ENCODE measurements around the gene FRMD1. TPM values are rescaled to one million over a fixed set of nuclear protein-coding genes. Genes with fewer than 3 reads are reported as not detected.

FRMD1 gene
- total RNA-seq, 1 experiment from 2014 or later, result not detected

- H3K27ac ChIP-seq (ENCODE audit: low read length), result no peak overlapping the region
- intact Hi-C loops (cut with micrococcal nuclease), result no loop called here
- no peak overlapping the region for H2AFZ ChIP-seq (ENCODE audit: low read length)
- ATAC-seq (no peak), DNase-seq (no peak)
- no peaks in the 10 kb centered on the region for H3K79me2 ChIP-seq (ENCODE audit: low read length)
- H3K27me3 ChIP-seq (ENCODE audit: low read length), result peaks cover 18% of the 10 kb centered on the region; the same call in 1 of the 2 replicates
- no peak overlapping the region for H3K9ac ChIP-seq (ENCODE audit: low read length)
- H3K4me2 ChIP-seq (ENCODE audit: low read length), result no peak overlapping the region
- no peaks in the 10 kb centered on the region for H3K9me3 ChIP-seq (ENCODE audit: low read length)
- H3F3A ChIP-seq (ENCODE audit: low read length, unreplicated experiment), result no peaks in the 10 kb centered on the region
- no peaks in the 10 kb centered on the region for H3K4me1 ChIP-seq (ENCODE audit: insufficient read depth, low read length)
- ChIA-PET POLR2A (ENCODE audit: unreplicated experiment) (no interaction called here), CTCF (no interaction called here)
- no peaks in the 10 kb centered on the region for H3K9me2 ChIP-seq (replicated peaks; ENCODE audit: low read length)
- H3K36me3 ChIP-seq (ENCODE audit: low read depth, low read length), result no peaks in the 10 kb centered on the region
- BruUV-seq (replicated peaks), result no TSS peak
- TF ChIP-seq EZH2 (IDR thresholded peaks at IDR 0.05; ENCODE audit: low read length, unreplicated experiment), result no peak
- H4K20me1 ChIP-seq (ENCODE audit: low read length), result no peaks in the 10 kb centered on the region
- no peak overlapping the region for H3K4me3 ChIP-seq (ENCODE audit: low read length)
Measured at GRCh38 chr6:168014428-168014827, 64.6 kb downstream of the FRMD1 start.

GRCh38 chr6:168013250-168013915 lies 65.6 kb downstream of the FRMD1 start:
- Histone ChIP-seq H3K9me3 (ENCODE audit: low read length) (no peaks in the 10 kb centered on the region), H3K79me2 (ENCODE audit: low read length) (no peaks in the 10 kb centered on the region), H3K27ac (ENCODE audit: low read length) (no peak overlapping the region), H2AFZ (ENCODE audit: low read length) (no peak overlapping the region), H3K36me3 (ENCODE audit: low read depth, low read length) (no peaks in the 10 kb centered on the region), H3K27me3 (ENCODE audit: low read length) (peaks cover 18% of the 10 kb centered on the region; the same call in 1 of the 2 replicates), H3K4me2 (ENCODE audit: low read length) (no peak overlapping the region), H3K4me1 (ENCODE audit: insufficient read depth, low read length) (0 out of 2 replicates have a peak, but pooled peaks cover under 1% of the 10 kb centered on the region), H3F3A (ENCODE audit: low read length, unreplicated experiment) (no peaks in the 10 kb centered on the region), H3K9me2 (replicated peaks; ENCODE audit: low read length) (no peaks in the 10 kb centered on the region), H4K20me1 (ENCODE audit: low read length) (no peaks in the 10 kb centered on the region), H3K4me3 (ENCODE audit: low read length) (no peak overlapping the region), H3K9ac (ENCODE audit: low read length) (no peak overlapping the region)
- DNase-seq (no peak), ATAC-seq (no peak)
- no TSS peak for BruUV-seq (replicated peaks)
- CTCF ChIA-PET, result no interaction called here
- POLR2A ChIA-PET (ENCODE audit: unreplicated experiment), result no interaction called here
- no peak for TF ChIP-seq EZH2 (IDR thresholded peaks at IDR 0.05; ENCODE audit: low read length, unreplicated experiment)
- intact Hi-C loops (cut with micrococcal nuclease), result no loop called here

- Histone ChIP-seq H3K27me3 (ENCODE audit: low read length) (peaks cover 13% of the 10 kb centered on the region; the same call in 1 of the 2 replicates), H3K9me2 (replicated peaks; ENCODE audit: low read length) (no peaks in the 10 kb centered on the region), H3K4me3 (ENCODE audit: low read length) (no peak overlapping the region), H3K4me1 (ENCODE audit: insufficient read depth, low read length) (0 out of 2 replicates have a peak, but pooled peaks cover 6% of the 10 kb centered on the region), H3F3A (ENCODE audit: low read length, unreplicated experiment) (no peaks in the 10 kb centered on the region), H3K27ac (ENCODE audit: low read length) (no peak overlapping the region), H3K4me2 (ENCODE audit: low read length) (no peak overlapping the region), H4K20me1 (ENCODE audit: low read length) (no peaks in the 10 kb centered on the region), H3K9ac (ENCODE audit: low read length) (no peak overlapping the region), H2AFZ (ENCODE audit: low read length) (no peak overlapping the region), H3K79me2 (ENCODE audit: low read length) (no peaks in the 10 kb centered on the region), H3K36me3 (ENCODE audit: low read depth, low read length) (no peaks in the 10 kb centered on the region), H3K9me3 (ENCODE audit: low read length) (no peaks in the 10 kb centered on the region)
- POLR2A ChIA-PET (ENCODE audit: unreplicated experiment), result no interaction called here
- CTCF ChIA-PET, result no interaction called here
- ATAC-seq, result no peak
- DNase-seq, result no peak
- no peak for TF ChIP-seq CTCF (conservative IDR thresholded peaks at IDR 0.05; ENCODE audit: low read depth, low read length)
- no peak for TF ChIP-seq EZH2phosphoT487 (IDR thresholded peaks at IDR 0.05; ENCODE audit: borderline replicate concordance, low read length)
- no peak for TF ChIP-seq EZH2 (IDR thresholded peaks at IDR 0.05; ENCODE audit: low read length, unreplicated experiment)
- intact Hi-C loops (cut with micrococcal nuclease), result no loop called here
- BruUV-seq (replicated peaks), result no TSS peak
Measured at GRCh38 chr6:168012431-168013249, 66.4 kb downstream of the FRMD1 start.
